HCT116 (cell line): ENCODE data around the gene GKAP1. TPM values are rescaled to one million over a fixed set of nuclear protein-coding genes. Genes with fewer than 3 reads are reported as not detected.

ENCODE experiments used
- ATAC-seq: fragments of 200-7000 bp; cut with Tn5 transposase; 2 replicates; pipeline ENCODE4 v1.9.1; 2020; ENCODE audit warnings: mild to moderate bottlenecking, moderate library complexity
- BruUV-seq: library from RNA; stranded (reverse); fragments of 400-500 nt; replicated peaks from 2 replicates; lab custom pipeline; 2021; lab: Mats Ljungman, UMichigan
- CTCF ChIA-PET: fragments of 300-600 bp; sonication (Branson Sonifier 250); formaldehyde crosslinking; loops from one replicate; lab custom pipeline; 2021; ENCODE audit warnings: antibody characterized with exemption; lab: Charles Lee
- POLR2A ChIA-PET: fragments of 300-600, 350-600 bp; sonication (Branson Sonifier 250); formaldehyde crosslinking; loops from one replicate; lab custom pipeline; 2021; ENCODE audit warnings: antibody characterized with exemption; lab: Charles Lee
- RAD21 ChIA-PET, 2 experiments: fragments of 300-600 bp; sonication (Branson Sonifier 250); formaldehyde crosslinking; loops; one replicate each; lab custom pipeline; 2023; ENCODE audit warnings: low total read pairs in 2 of 2; ENCODE audit not compliant: uncharacterized antibody in 2 of 2, unreplicated experiment in 2 of 2, low non-redundant PET in 1 of 2; lab: Charles Lee
- DNase-seq: peaks from one replicate; pipeline ENCODE4 v3.0.0-alpha.2; 2010; ENCODE audit warnings: low read depth, low spot score
- H2AFZ ChIP-seq: fragments of 200-600 bp; shearing (Covaris generic), sonication (generic); 2 replicates; pipeline ENCODE4 v1.6.1; 2017; ENCODE audit warnings: low read depth, mixed run types, mixed read lengths, antibody characterized with exemption, low read length; ENCODE audit not compliant: poor library complexity, severe bottlenecking
- H3K27ac ChIP-seq: 2 replicates; pipeline ENCODE4 v1.5.1; 2012; ENCODE audit warnings: low read depth, low read length
- H3K27me3 ChIP-seq: fragments of 200-600 bp; sonication (generic); 2 replicates; pipeline ENCODE4 v1.6.1; 2016; ENCODE audit warnings: mixed run types, low read length, mixed read lengths; ENCODE audit not compliant: insufficient read depth
- H3K36me3 ChIP-seq, 2 experiments: fragments of 200-500 bp in 1 of 2; fragments of 200-600 bp in 1 of 2; sonication (Bioruptor generic) in 1 of 2; sonication (generic) in 1 of 2; 2 replicates each; pipeline versions ENCODE4 v1.5.1 to v1.6.1; 2014 to 2016; ENCODE audit warnings: low read length in 2 of 2, inconsistent platforms in 1 of 2, mixed read lengths in 1 of 2, mixed run types in 1 of 2; ENCODE audit not compliant: insufficient read depth in 2 of 2, control insufficient read depth in 1 of 2
- H3K4me1 ChIP-seq, 2 experiments: fragments of 200-600 bp in 1 of 2; sonication (generic) in 1 of 2; 2 replicates each; pipeline versions ENCODE4 v1.5.1 to v1.6.1; 2012 to 2017; ENCODE audit warnings: low read length in 2 of 2, inconsistent platforms in 1 of 2, mild to moderate bottlenecking in 1 of 2, mixed read lengths in 1 of 2, mixed run types in 1 of 2, moderate library complexity in 1 of 2; ENCODE audit not compliant: insufficient read depth in 2 of 2, control insufficient read depth in 1 of 2
- H3K4me2 ChIP-seq: fragments of 200-600 bp; sonication (generic); 2 replicates; pipeline ENCODE4 v1.6.1; 2017; ENCODE audit warnings: mixed run types, low read length, mixed read lengths
- H3K4me3 ChIP-seq, 2 experiments: fragments of 200-600 bp in 1 of 2; sonication (generic) in 1 of 2; replicated peaks in 1 of 2; 2 replicates each; pipeline ENCODE4 v1.5.1; 2011 to 2016; ENCODE audit warnings: low read length in 2 of 2, control low read depth in 1 of 2, low read depth in 1 of 2, mild to moderate bottlenecking in 1 of 2, mixed read lengths in 1 of 2, mixed run types in 1 of 2
- H3K79me2 ChIP-seq: fragments of 200-600 bp; sonication (generic); 2 replicates; pipeline ENCODE4 v1.6.1; 2017; ENCODE audit warnings: mild to moderate bottlenecking, mixed run types, low read length, moderate library complexity, mixed read lengths; ENCODE audit not compliant: insufficient read depth
- H3K9ac ChIP-seq: fragments of 200-600 bp; sonication (generic); 2 replicates; pipeline ENCODE4 v1.6.1; 2016; ENCODE audit warnings: low read length, mixed read lengths
- H3K9me2 ChIP-seq: fragments of 200-600 bp; sonication (generic), shearing (Covaris generic); 2 replicates; pipeline ENCODE4 v1.6.1; 2017; ENCODE audit warnings: mixed run types, mild to moderate bottlenecking, moderate library complexity; ENCODE audit not compliant: insufficient read depth
- H3K9me3 ChIP-seq, 2 experiments: fragments of 200-500 bp in 1 of 2; fragments of 200-600 bp in 1 of 2; sonication (Bioruptor generic) in 1 of 2; sonication (generic) in 1 of 2; 2 replicates each; pipeline ENCODE4 v1.6.1; 2014 to 2017; ENCODE audit warnings: low read length in 2 of 2, mixed read lengths in 2 of 2, inconsistent platforms in 1 of 2, low read depth in 1 of 2, mild to moderate bottlenecking in 1 of 2, mixed run types in 1 of 2, moderate library complexity in 1 of 2; ENCODE audit not compliant: control insufficient read depth in 1 of 2, insufficient read depth in 1 of 2
- H4K20me1 ChIP-seq: fragments of 200-600 bp; sonication (generic), shearing (Covaris generic); 2 replicates; pipeline ENCODE4 v1.6.1; 2017; ENCODE audit warnings: mixed run types, mild to moderate bottlenecking, moderate library complexity; ENCODE audit not compliant: insufficient read depth
- CBX3 ChIP-seq: IDR thresholded peaks from 2 replicates; pipeline ENCODE4 v1.6.1; 2012; ENCODE audit warnings: low read depth
- CEBPB ChIP-seq: IDR thresholded peaks from 2 replicates; pipeline ENCODE4 v1.6.1; 2012; ENCODE audit warnings: low read depth
- EGR1 ChIP-seq: IDR thresholded peaks from 2 replicates; pipeline ENCODE4 v1.6.1; 2012; ENCODE audit warnings: low read depth
- ELF1 ChIP-seq: IDR thresholded peaks from 2 replicates; pipeline ENCODE4 v1.6.1; 2012; ENCODE audit warnings: low read depth, borderline replicate concordance
- EZH2 ChIP-seq: fragments of 200-600 bp; sonication (generic); IDR thresholded peaks from 2 replicates; pipeline ENCODE4 v1.6.1; 2017; ENCODE audit warnings: antibody characterized with exemption, mixed run types
- FOSL1 ChIP-seq: IDR thresholded peaks from 2 replicates; pipeline ENCODE4 v1.6.1; 2012; ENCODE audit warnings: low read depth
- JUND ChIP-seq: IDR thresholded peaks from 2 replicates; pipeline ENCODE4 v1.6.1; 2012
- SRF ChIP-seq: IDR thresholded peaks from 2 replicates; pipeline ENCODE4 v1.6.1; 2012; ENCODE audit warnings: low read depth
- TCF7L2 ChIP-seq: IDR thresholded peaks from 2 replicates; pipeline ENCODE4 v1.7.0; 2011; ENCODE audit warnings: borderline replicate concordance, inconsistent platforms; ENCODE audit not compliant: insufficient read depth, insufficient read length; ENCODE audit errors: extremely low read depth
- ZNF274 ChIP-seq: fragments of 200-500 bp; sonication (Bioruptor generic); IDR thresholded peaks from 2 replicates; pipeline ENCODE4 v1.6.1; 2014; ENCODE audit warnings: mild to moderate bottlenecking, low read depth, low read length, inconsistent platforms
- intact Hi-C: fragments of 100-400 bp; cut with micrococcal nuclease; formaldehyde crosslinking; loops from 2 replicates; pipeline ENCODE4 v1.10.0; 2022
- total RNA-seq: library from RNA; stranded (reverse); gene quantifications from one replicate; pipeline ENCODE4 v1.2.1, GENCODE V29; 2021; ENCODE audit not compliant: unreplicated experiment
- TF ChIP-seq, protein P1 (sequence below): IDR thresholded peaks from 2 replicates; pipeline ENCODE4 v1.6.1; 2011; ENCODE audit warnings: mild to moderate bottlenecking, low read length, moderate library complexity; ENCODE audit not compliant: insufficient replicate concordance; ENCODE audit errors: extremely low read depth
- TF ChIP-seq, protein P2 (sequence below): IDR thresholded peaks from 2 replicates; pipeline ENCODE4 v1.6.1; 2012
- TF ChIP-seq, protein P3 (sequence below): IDR thresholded peaks from 2 replicates; pipeline ENCODE4 v1.6.1; 2012; ENCODE audit warnings: low read depth

The GKAP1 gene
- total RNA-seq, 1 experiment from 2014 or later = 6.8 TPM

DNA sequence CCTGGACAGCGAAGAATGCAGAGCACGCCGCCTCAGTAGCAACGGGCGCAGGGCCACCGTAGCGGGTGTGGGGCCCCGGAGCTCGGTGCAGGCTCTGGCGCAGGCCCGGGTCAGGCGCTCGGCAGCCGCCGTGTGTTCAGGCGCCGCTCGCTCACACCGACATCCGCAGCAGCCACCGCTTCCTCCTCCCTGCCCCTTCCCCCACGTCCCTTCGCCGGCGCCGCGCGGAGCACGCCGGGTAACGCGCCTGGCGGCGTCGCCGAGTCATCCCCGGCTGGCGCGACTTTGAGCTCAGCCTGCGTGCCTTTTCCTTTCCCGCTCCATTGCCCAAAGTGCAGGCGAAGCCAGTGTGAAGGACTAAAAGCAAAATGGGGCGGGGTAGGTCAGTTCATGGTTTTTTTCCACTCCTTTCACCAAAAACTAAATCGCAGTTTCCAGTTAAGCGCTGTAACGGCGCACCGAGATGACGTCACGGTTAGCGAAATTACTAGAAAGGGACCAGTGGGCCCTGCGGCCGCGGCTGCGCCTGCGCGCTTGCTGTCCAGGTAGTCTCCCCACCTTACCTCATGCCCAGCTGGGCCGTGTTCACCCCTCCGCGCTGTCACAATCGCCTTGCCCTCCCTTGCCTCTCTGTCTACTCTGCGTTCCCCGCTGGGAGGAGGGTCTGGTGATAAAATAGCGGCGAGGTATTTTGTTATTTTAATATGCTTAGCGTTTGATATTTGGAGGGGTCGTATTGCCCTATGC, 109.6 kb downstream of the GKAP1 start, which contains the start of gene UBQLN1 (continued):
- peak; percentile 87 for TF ChIP-seq TCF7L2
- TF ChIP-seq ZNF274 = no peak
- no peak for TF ChIP-seq JUND
- no peak; the same call in 1 of the 2 replicates for TF ChIP-seq EGR1
- no peak; the same call in 1 of the 2 replicates for TF ChIP-seq ELF1

DNA sequence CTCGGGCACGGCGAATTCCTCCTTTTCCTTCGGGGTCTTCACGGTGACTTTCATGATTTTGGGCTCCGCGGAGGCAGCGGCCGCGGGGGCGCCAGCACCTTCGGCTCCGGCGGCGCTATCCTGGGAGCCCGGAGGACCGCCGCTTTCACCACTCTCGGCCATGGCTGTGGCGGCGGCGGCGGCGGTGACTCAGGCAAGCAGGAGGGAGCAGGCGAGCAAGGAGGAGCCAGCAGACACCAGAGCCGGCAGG, 110.1 kb downstream of the GKAP1 start:
- Histone ChIP-seq H3K4me3 (peak overlapping the region; percentile 90 to 92), H3K4me2 (peak overlapping the region; percentile 98), H2AFZ (no peak overlapping the region), H3K4me1 (peaks cover 6 to 28% of the 10 kb centered on the region in 2 experiments; a peak in 3 of 4 replicates), H3K27ac (peak overlapping the region; percentile 91), H3K36me3 (peaks cover 0 to 7% of the 10 kb centered on the region in 2 experiments; a peak in 2 of 4 replicates), H3K27me3 (no peaks in the 10 kb centered on the region), H3K9me2 (no peaks in the 10 kb centered on the region), H3K79me2 (peaks cover 53% of the 10 kb centered on the region), H4K20me1 (peaks cover 18% of the 10 kb centered on the region; the same call in 1 of the 2 replicates), H3K9me3 (no peaks in the 10 kb centered on the region), H3K9ac (peak overlapping the region; percentile 96)
- no peak for DNase-seq
- ChIA-PET POLR2A (interaction anchor here (1.2 kb wide), 1 partner anchor 213 kb away, joined by 3 read pairs; the partner anchor contains the start of gene KIF27), CTCF (no interaction called here), RAD21 (no interaction called here)
- intact Hi-C loops = no loop called here
- TF ChIP-seq EZH2 = no peak
- TF ChIP-seq ZNF274 = no peak
- no peak for TF ChIP-seq EGR1
- TF ChIP-seq CEBPB = no peak
- no peak for TF ChIP-seq ELF1
- TF ChIP-seq CBX3 = no peak
- TF ChIP-seq TCF7L2 = no peak
- TF ChIP-seq, protein P1, sequence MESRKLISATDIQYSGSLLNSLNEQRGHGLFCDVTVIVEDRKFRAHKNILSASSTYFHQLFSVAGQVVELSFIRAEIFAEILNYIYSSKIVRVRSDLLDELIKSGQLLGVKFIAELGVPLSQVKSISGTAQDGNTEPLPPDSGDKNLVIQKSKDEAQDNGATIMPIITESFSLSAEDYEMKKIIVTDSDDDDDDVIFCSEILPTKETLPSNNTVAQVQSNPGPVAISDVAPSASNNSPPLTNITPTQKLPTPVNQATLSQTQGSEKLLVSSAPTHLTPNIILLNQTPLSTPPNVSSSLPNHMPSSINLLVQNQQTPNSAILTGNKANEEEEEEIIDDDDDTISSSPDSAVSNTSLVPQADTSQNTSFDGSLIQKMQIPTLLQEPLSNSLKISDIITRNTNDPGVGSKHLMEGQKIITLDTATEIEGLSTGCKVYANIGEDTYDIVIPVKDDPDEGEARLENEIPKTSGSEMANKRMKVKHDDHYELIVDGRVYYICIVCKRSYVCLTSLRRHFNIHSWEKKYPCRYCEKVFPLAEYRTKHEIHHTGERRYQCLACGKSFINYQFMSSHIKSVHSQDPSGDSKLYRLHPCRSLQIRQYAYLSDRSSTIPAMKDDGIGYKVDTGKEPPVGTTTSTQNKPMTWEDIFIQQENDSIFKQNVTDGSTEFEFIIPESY = no peak
- TF ChIP-seq SRF = no peak
- TF ChIP-seq, protein P2, sequence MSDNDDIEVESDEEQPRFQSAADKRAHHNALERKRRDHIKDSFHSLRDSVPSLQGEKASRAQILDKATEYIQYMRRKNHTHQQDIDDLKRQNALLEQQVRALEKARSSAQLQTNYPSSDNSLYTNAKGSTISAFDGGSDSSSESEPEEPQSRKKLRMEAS = no peak
- TF ChIP-seq, protein P3, sequence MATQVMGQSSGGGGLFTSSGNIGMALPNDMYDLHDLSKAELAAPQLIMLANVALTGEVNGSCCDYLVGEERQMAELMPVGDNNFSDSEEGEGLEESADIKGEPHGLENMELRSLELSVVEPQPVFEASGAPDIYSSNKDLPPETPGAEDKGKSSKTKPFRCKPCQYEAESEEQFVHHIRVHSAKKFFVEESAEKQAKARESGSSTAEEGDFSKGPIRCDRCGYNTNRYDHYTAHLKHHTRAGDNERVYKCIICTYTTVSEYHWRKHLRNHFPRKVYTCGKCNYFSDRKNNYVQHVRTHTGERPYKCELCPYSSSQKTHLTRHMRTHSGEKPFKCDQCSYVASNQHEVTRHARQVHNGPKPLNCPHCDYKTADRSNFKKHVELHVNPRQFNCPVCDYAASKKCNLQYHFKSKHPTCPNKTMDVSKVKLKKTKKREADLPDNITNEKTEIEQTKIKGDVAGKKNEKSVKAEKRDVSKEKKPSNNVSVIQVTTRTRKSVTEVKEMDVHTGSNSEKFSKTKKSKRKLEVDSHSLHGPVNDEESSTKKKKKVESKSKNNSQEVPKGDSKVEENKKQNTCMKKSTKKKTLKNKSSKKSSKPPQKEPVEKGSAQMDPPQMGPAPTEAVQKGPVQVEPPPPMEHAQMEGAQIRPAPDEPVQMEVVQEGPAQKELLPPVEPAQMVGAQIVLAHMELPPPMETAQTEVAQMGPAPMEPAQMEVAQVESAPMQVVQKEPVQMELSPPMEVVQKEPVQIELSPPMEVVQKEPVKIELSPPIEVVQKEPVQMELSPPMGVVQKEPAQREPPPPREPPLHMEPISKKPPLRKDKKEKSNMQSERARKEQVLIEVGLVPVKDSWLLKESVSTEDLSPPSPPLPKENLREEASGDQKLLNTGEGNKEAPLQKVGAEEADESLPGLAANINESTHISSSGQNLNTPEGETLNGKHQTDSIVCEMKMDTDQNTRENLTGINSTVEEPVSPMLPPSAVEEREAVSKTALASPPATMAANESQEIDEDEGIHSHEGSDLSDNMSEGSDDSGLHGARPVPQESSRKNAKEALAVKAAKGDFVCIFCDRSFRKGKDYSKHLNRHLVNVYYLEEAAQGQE = no peak
- TF ChIP-seq FOSL1 = no peak
- no peak for TF ChIP-seq JUND
- TF ChIP-seq, all 23 proteins: peak for 0
- no TSS peak for BruUV-seq
- peak; percentile 79 for ATAC-seq
